ENCODE measurements around the gene KRTAP5-3. TPM values are rescaled to one million over a fixed set of nuclear protein-coding genes. Genes with fewer than 3 reads are reported as not detected.

The KRTAP5-3 gene
- total RNA-seq, 1 donor from 2014 or later, result not detected

Other genes starting within 250 kb of the KRTAP5-3 start
- gene BRSK2, start 218.5 kb downstream of the KRTAP5-3 start, total RNA-seq, result 0.18 TPM
- 12.6 TPM for gene MOB2, start 121.7 kb downstream of the KRTAP5-3 start, total RNA-seq
- gene DUSP8, start 36.2 kb downstream of the KRTAP5-3 start, total RNA-seq, result 0.23 TPM
- gene KRTAP5-1, start 23.2 kb downstream of the KRTAP5-3 start, total RNA-seq, result not detected
- not detected for gene KRTAP5-2, start 10.2 kb downstream of the KRTAP5-3 start, total RNA-seq
- gene KRTAP5-4, start 13.7 kb upstream of the KRTAP5-3 start, total RNA-seq, result not detected
- gene KRTAP5-5, start 21.3 kb upstream of the KRTAP5-3 start, total RNA-seq, result not detected
- 1.4 TPM for gene KRTAP5-6, start 88.7 kb upstream of the KRTAP5-3 start, total RNA-seq
- gene IFITM10, start 142.1 kb upstream of the KRTAP5-3 start, total RNA-seq, result 15.7 TPM
- gene CTSD, start 155.5 kb upstream of the KRTAP5-3 start, total RNA-seq, result 564 TPM
- gene SYT8, start 226.5 kb upstream of the KRTAP5-3 start, total RNA-seq, result 0.30 TPM
- gene TNNI2, start 230.5 kb upstream of the KRTAP5-3 start, total RNA-seq, result not detected
- gene LSP1, start 244.6 kb upstream of the KRTAP5-3 start, total RNA-seq, result 3.6 TPM